Activated CD4-positive, alpha-beta T cell treated with anti-CD3 and anti-CD28 coated beads for 24 hours (primary cell): Measurements from ENCODE around the gene HADH.

Experiments used
- DNase-seq, 2 donors: peaks; one replicate each; pipeline ENCODE4 v3.0.0-alpha.2; 2020; ENCODE audit warnings: low read depth in 2 of 2

HADH gene

GRCh38 chr4:108058685-108059440 lies 69.2 kb downstream of the HADH start:
- no peak for DNase-seq

GRCh38 chr4:108060164-108060563 lies 70.5 kb downstream of the HADH start:
- DNase-seq, result no peak

- DNase-seq, result no peak
Observed at GRCh38 chr4:108060686-108061321, 71.1 kb downstream of the HADH start.

GRCh38 chr4:108068442-108068841 lies 78.8 kb downstream of the HADH start:
- DNase-seq, result no peak

GRCh38 chr4:108070775-108071174 lies 81.1 kb downstream of the HADH start:
- no peak for DNase-seq

GRCh38 chr4:108072300-108072699 lies 82.6 kb downstream of the HADH start:
- no peak for DNase-seq

- DNase-seq, result no peak
Observed at GRCh38 chr4:108078024-108078733, 88.5 kb downstream of the HADH start.

GRCh38 chr4:108080747-108081146 lies 91.1 kb downstream of the HADH start:
- DNase-seq, result peak in 1 of 2 donors; percentile 21

- no peak for DNase-seq
Observed at GRCh38 chr4:108081256-108081655, 91.6 kb downstream of the HADH start.
